PFSK-1 (cell line): Measurements from ENCODE around the gene TMEM150B.

Experiments
- FOXP2 ChIP-seq: optimal IDR thresholded peaks from 2 replicates; pipeline ENCODE3; 2011; ENCODE audit warnings: borderline replicate concordance, control low read depth, inconsistent platforms; ENCODE audit not compliant: insufficient read depth; ENCODE audit errors: extremely low read length, extremely low read depth
- POLR2AphosphoS5 ChIP-seq: IDR thresholded peaks from 2 replicates; pipeline ENCODE4 v1.6.1; 2012; ENCODE audit warnings: low read depth, mild to moderate bottlenecking, control low read depth, low read length, moderate library complexity

- TF ChIP-seq POLR2AphosphoS5 (no peak; the same call in 1 of the 2 replicates), FOXP2 (no peak)
These were observed 16.0 kb upstream of the TMEM150B start for GRCh38 chr19:55341171-55341588.
